Skeletal muscle cell (primary cell): ENCODE results near the gene NEGR1.

Experiments used
- DNase-seq: peaks from one replicate; pipeline ENCODE4 v3.0.0-alpha.2; 2010; ENCODE audit warnings: low read depth
- H3K4me3 ChIP-seq: 2 replicates; pipeline ENCODE4 v1.5.1; 2011; ENCODE audit warnings: low read depth, mild to moderate bottlenecking, control low read depth, low read length, moderate library complexity

NEGR1 gene

GRCh38 chr1:71566413-71566812, 715.9 kb downstream of the NEGR1 start:
- no peak for DNase-seq

GRCh38 chr1:71565831-71566230, 716.5 kb downstream of the NEGR1 start:
- H3K4me3 ChIP-seq = no peak overlapping the region
- DNase-seq = no peak

More at GRCh38 chr1:71566413-71566812, 715.9 kb downstream of the NEGR1 start:
- no peak overlapping the region for H3K4me3 ChIP-seq

GRCh38 chr1:71565262-71565661, 717.1 kb downstream of the NEGR1 start:
- peak; percentile 50 for DNase-seq
- H3K4me3 ChIP-seq = no peak overlapping the region

GRCh38 chr1:71562298-71562697, 720.0 kb downstream of the NEGR1 start:
- H3K4me3 ChIP-seq = no peak overlapping the region
- DNase-seq = no peak

- peak; percentile 46 for DNase-seq
- no peak overlapping the region for H3K4me3 ChIP-seq
Observed at GRCh38 chr1:71561729-71562128, 720.6 kb downstream of the NEGR1 start.

- no peak for DNase-seq
- H3K4me3 ChIP-seq = no peak overlapping the region
Observed at GRCh38 chr1:71561206-71561605, 721.1 kb downstream of the NEGR1 start.

- DNase-seq = no peak
- H3K4me3 ChIP-seq = no peak overlapping the region
Observed at GRCh38 chr1:71559880-71560279, 722.5 kb downstream of the NEGR1 start.

- DNase-seq = no peak
- H3K4me3 ChIP-seq = no peak overlapping the region
Observed at GRCh38 chr1:71557138-71557537, 725.2 kb downstream of the NEGR1 start.

- DNase-seq = no peak
- H3K4me3 ChIP-seq = no peak overlapping the region
Observed at GRCh38 chr1:71548398-71548890, 733.9 kb downstream of the NEGR1 start.

GRCh38 chr1:71542155-71542554, 740.2 kb downstream of the NEGR1 start:
- DNase-seq = no peak
- no peak overlapping the region for H3K4me3 ChIP-seq

- DNase-seq = no peak
Observed at GRCh38 chr1:71533950-71534349, 748.4 kb downstream of the NEGR1 start.

GRCh38 chr1:71532343-71532742, 750.0 kb downstream of the NEGR1 start:
- DNase-seq = no peak
- H3K4me3 ChIP-seq = no peak overlapping the region

More at GRCh38 chr1:71533950-71534349, 748.4 kb downstream of the NEGR1 start:
- H3K4me3 ChIP-seq = no peak overlapping the region

GRCh38 chr1:71526824-71527223, 755.5 kb downstream of the NEGR1 start:
- no peak for DNase-seq
- H3K4me3 ChIP-seq = no peak overlapping the region

GRCh38 chr1:71522721-71523120, 759.6 kb downstream of the NEGR1 start:
- no peak for DNase-seq
- no peak overlapping the region for H3K4me3 ChIP-seq

- DNase-seq = peak; percentile 11
- no peak overlapping the region for H3K4me3 ChIP-seq
Observed at GRCh38 chr1:71521655-71522264, 760.6 kb downstream of the NEGR1 start.

- no peak for DNase-seq
- no peak overlapping the region for H3K4me3 ChIP-seq
Observed at GRCh38 chr1:71511505-71511904, 770.8 kb downstream of the NEGR1 start.

GRCh38 chr1:71510725-71511124, 771.6 kb downstream of the NEGR1 start:
- no peak for DNase-seq
- no peak overlapping the region for H3K4me3 ChIP-seq

- DNase-seq = no peak
- H3K4me3 ChIP-seq = no peak overlapping the region
Observed at GRCh38 chr1:71509051-71509595, 773.2 kb downstream of the NEGR1 start.

- no peak overlapping the region for H3K4me3 ChIP-seq
- no peak for DNase-seq
Observed at GRCh38 chr1:71502006-71502405, 780.3 kb downstream of the NEGR1 start.

- no peak for DNase-seq
Observed at GRCh38 chr1:71498542-71498941, 783.8 kb downstream of the NEGR1 start.

GRCh38 chr1:71494163-71494562, 788.2 kb downstream of the NEGR1 start:
- no peak for DNase-seq
- H3K4me3 ChIP-seq = no peak overlapping the region

More at GRCh38 chr1:71498542-71498941, 783.8 kb downstream of the NEGR1 start:
- H3K4me3 ChIP-seq = no peak overlapping the region
